Measurements from ENCODE around the gene TRAPPC10. TPM values are rescaled to one million over a fixed set of nuclear protein-coding genes. Genes with fewer than 3 reads are reported as not detected.

Gene TRAPPC10
- total RNA-seq, 2 donors from 2014 or later: 17.0 to 24.9 TPM

DNA sequence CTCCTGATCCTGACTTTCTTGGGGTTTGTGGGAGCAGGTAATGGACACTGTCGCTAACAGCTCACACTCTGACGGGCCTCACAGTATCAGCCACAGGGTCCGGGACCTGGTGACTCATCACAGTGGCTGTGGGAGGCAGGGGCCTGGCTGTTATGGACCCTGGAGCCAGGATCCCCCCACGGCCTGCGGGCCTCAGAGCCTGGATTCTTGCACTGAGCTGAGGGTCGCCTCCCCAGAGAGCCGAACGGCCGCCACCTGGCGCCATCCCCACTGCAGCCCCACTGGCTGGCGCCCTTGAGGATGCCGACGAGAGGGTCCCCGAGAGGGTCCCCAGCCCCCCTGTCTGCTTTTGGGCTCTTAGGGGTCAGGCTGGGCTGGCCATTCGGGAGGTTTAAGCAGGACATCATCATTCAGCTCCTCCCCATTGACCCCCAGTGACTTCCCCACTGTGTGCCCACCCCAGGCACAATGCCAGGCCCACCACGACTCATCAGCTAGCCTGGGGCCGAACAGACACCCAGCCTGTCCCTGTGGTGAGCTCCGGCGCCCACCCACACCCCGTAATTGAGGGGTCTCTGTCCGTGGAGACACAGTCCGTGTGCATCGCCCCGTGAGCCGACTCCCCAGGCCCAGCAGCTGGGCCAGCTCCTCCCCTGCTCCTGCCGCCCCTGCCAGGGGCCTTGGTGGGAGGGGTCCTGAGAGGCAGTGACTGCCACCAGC is 30.8 kb upstream of the TRAPPC10 start:
- DNase-seq (no peak), ATAC-seq (no peak)
- intact Hi-C loops (cut with DNase I): loop anchor here in 1 of 2 donors (10.0 kb wide), 1 partner anchor 177 kb away; no protein-coding TSS in a partner anchor

DNA sequence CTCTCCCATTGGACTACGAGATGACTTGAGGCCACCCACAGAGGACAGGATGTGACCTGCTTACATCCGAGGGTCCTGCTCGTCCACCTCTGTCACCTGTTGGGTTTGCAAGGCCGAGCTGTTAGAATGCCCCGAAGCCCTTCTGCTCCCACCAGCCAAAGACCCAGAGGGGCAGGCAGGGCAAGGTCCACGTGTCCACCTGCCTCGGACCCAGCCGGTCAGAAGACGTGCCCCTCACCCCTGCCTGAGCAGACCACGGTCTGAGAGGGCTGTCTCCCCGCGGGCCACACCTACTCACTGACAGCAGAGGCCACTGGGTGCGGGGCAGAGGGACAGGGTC is 30.3 kb upstream of the TRAPPC10 start:
- intact Hi-C loops (cut with DNase I): loop anchor here in 1 of 2 donors (10.0 kb wide), 1 partner anchor 177 kb away; no protein-coding TSS in a partner anchor
- DNase-seq (no peak), ATAC-seq (no peak)

DNA sequence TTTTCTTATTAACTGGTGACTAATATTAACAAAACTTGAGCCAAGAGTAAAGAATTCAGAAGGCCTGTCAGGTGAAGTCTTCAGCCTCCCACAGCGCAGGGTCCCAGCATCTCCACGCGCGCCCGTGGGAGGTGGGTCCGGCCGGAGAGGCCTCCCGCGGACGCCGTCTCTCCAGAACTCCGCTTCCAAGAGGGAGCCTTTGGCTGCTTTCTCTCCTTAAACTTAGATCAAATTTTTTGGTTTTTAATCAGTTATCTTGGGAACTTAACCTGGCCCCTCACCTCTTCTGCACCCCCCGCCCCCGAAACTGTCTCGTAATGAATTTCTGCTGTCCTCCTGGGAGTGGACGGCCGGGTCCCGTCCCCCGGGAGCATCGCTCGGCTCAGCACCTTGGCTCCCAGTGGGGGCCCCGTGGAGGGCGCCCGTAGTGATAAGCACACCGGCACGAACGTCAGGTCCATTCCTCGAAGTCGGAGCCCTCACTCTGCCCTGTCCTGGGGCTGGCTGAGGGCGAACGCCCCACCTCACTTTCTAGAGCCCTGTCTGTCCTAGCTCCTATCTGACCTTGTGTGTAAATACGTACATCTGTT is 29.5 kb upstream of the TRAPPC10 start:
- intact Hi-C loops (cut with DNase I): loop anchor here in 1 of 2 donors (10.0 kb wide), 1 partner anchor 178 kb away; no protein-coding TSS in a partner anchor
- DNase-seq (no peak), ATAC-seq (no peak)

DNA sequence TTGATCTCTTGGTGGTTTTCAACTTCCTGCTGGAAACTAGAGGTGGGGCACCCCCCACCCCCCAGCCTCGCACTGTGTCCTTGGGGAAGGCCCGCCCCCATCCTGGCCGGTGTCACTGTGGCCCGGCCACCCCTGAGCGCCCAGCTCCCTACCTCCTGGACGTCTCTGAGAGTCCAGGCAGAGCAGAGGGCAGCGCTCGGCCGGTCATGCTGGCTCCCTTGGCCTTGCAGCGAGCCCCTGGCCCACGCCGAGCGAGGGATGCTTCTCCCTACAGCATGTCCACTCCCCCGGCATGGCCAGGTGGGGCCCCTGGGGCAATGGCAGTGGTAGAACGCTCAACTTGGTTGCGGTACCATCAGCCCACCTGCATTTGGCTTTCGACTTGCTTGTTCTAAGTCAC is 28.7 kb upstream of the TRAPPC10 start:
- DNase-seq (no peak), ATAC-seq (no peak)
- intact Hi-C loops (cut with DNase I): loop anchor here in 1 of 2 donors (10.0 kb wide), 1 partner anchor 179 kb away; no protein-coding TSS in a partner anchor

DNA sequence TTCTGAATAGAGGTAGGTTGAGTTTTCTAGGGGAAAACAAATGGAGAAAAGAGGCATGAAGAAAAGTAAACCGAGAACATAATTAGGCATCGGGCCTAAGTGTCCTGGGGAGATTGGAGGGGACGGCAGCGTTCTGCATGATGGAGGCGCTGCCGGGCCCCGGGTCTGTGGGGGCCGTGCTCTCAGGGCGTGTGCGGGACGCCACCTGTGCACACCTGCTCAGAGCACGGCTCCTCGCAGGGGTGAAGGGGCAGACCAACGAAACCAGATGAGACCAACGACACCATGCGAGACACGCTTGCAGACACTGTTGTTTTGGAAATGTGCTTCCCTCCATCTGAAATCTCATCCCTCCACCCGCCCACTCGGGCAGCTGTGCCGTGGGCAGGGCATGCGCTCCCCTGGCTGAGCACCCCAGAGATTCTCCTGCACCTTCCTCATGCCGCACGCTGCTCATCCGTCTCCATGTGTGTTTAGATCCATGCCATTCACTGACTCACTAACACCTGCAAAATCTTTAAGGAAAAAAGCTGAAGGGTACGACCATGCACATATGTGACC is 28.2 kb upstream of the TRAPPC10 start:
- intact Hi-C loops (cut with DNase I): loop anchor here in 1 of 2 donors (10.0 kb wide), 1 partner anchor 179 kb away; no protein-coding TSS in a partner anchor
- no peak for ATAC-seq
- no peak for DNase-seq

DNA sequence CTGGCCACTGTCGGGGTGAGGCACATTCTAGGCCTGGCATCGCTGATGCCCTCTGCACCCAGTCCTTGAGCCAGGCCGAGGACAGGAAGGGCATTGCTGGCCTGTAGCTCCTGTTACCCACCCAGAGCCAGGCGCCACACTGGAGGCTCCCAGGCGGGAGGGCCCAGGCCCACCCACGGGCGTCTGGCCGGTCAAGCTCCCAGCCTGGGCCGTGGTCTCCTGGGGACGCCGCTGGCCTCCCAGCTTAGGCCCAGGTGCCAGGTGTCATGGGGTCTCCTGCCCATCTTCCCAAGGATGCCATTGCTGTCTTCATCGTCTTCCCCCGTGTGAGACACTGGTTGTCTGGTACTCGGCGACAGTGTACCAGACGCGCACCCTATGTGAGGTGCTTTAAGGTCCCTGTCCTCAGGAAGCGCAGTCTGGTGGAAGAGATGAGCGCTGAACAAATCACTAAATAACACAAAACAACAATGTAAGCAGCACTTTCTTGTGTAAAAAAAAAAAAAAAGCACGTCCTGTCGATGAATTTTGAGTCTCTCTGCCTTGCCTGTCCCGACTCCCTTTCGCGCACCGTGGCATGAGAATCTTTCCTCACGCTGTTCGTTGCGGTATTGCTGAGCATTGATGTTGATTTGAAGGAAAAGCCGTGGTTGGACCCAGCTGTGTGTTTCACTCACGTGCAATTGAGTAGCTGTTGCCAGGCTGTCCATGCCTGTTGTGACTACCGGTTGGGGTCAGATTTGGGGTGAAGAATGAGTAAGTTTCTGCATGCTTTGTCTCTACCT is 27.0 kb upstream of the TRAPPC10 start:
- ATAC-seq (no peak), DNase-seq (no peak)
- intact Hi-C loops (cut with DNase I): loop anchor here in 1 of 2 donors (10.0 kb wide), 1 partner anchor 180 kb away; no protein-coding TSS in a partner anchor

DNA sequence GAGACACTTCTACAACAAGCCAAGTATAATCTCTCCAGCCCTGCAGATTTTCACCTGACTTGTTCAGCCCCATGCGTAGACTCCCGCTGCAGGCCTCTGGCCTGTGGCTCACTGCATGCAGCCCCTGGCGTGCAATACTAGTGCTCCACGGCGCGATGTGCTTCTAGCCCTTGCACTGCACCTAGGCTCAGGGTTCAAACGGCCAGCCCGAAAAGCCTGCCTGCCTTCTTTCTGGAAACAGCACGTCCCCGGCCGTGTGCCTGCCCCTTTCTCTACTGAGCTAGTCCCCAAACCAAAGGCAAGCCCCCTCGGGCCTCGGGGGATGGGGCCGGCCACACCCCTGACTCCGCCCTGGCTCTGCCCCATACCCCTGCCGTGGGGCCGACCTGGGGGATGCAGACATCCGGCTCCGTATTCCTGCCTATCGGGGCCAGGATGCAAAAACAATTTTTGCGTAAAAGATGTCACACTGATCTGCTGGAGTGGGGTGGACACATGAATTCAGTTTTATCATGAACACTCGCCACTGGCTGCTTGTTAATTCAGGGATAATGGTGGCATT is 26.3 kb upstream of the TRAPPC10 start:
- intact Hi-C loops (cut with DNase I): loop anchor here in 1 of 2 donors (10.0 kb wide), 1 partner anchor 181 kb away; no protein-coding TSS in a partner anchor
- DNase-seq: no peak
- peak in 1 of 2 donors; percentile 20 for ATAC-seq

DNA sequence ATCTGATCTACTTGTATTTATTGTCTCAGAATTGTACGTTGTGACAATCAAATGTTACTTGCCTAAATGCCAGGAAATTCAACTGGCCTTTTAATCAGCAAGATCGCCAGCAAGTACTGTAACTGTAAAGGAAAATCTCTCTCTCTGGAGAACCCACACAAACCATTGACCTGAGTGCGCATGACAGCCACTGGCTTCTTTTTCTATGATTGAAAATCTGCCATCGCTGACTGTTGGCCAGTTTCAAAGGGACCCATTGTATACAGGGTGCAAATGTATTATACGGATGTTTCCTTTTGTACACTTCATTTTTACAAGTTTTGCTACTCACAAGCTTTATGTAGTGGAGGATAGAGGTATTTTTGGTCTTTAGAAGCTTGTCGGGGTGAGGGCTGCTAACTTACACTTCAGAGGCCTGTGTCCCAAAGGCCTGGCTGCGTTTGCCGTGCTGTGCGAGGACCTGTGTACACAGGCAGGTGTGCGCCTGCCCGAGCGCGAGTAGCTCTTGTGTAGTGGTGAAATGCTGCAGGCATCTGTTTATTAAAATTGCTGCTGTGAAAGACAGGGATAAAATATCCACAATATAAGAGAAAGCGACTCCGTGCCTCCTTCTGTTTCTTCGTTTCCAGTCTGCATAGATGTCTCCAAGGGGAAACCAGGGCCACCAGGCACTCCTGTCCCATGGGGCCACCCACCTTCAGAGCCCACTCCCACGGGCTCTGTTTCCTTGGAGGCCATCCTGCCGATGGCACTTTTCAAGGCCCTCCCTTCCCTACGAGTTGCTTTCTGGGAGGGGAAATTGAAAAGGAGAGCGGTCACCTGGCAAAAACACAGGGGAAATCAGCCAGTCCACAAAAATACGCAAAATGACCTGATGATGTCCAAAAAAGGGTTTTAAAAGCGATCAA is 25.3 kb upstream of the TRAPPC10 start:
- DNase-seq: no peak
- intact Hi-C loops (cut with DNase I): loop anchor here in 1 of 2 donors (10.0 kb wide), 1 partner anchor 182 kb away; no protein-coding TSS in a partner anchor
- ATAC-seq: no peak

DNA sequence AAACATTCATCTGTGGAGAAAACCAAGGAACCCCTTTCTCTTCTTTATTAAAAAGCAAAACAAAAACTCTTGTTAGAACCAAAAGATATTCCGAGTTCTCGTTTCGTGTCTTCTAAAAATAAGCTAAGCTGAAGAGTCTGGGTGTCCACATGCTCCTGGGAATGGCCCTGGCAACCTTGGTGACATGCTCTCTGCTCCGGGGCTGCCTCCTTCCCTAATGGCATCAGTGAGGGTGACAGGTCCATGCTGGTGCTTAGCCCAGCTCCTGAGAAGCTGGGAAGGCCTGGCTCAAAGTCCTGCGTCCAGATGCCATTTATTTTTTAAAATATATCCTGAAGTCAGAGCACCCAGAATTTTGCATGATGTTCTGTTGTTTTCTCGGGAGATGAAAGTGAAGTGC is 24.6 kb upstream of the TRAPPC10 start:
- no peak for DNase-seq
- intact Hi-C loops (cut with DNase I): loop anchor here in 1 of 2 donors (10.0 kb wide), 1 partner anchor 183 kb away; no protein-coding TSS in a partner anchor
- ATAC-seq: no peak

DNA sequence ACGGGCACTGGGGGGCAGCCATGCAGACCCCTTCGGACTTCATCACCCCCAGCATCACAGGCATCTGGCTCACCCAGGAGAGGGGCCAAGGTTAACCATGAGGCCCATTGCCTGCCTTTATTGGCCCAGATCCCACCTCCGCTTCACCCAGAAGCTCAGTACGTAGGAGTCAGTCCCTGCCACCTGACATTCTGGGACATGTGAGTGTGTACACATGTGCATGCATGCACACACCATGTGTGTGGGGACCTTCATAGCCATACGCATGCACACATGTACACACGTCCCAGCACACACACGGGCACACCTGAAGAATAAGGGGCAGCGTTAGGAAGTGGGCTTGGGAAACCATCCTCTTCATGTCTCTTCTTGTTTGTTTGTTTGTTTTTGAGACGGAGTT is 24.1 kb upstream of the TRAPPC10 start:
- DNase-seq (no peak), ATAC-seq (no peak)
- intact Hi-C loops (cut with DNase I): loop anchor here in 1 of 2 donors (10.0 kb wide), 1 partner anchor 183 kb away; no protein-coding TSS in a partner anchor

DNA sequence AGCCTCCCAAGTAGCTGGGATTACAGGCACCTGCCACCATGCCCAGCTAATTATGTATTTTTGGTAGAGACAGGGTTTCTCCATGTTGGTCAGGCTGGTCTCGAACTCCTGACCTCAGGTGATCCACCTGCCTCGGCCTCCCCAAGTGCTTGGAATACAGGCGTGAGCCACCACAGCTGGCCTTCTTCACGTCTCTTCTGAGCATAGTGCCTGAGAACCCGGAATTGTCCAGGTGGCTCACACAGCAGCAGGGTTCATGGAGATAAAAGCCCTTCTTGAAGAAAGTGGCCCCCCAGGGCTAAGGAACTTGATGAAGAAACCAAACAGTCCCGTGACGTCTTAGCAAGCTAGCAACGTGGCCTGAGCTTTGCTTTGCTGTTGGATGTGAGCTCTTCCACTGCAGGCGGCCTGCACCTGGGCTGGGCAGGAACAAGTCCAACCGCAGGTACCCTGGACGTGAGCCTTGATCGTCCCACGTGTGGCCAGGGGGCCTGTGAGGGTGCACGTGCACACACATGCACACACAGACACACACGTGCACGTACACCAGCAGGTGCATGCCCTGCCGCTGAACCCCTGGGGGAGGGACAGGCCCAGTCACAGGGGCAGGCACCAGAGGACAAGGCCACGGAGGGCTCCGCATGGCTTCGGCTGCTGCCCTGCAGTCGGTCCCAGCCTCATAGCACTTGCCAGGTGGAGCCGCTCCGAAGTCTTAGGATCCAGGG is 23.4 kb upstream of the TRAPPC10 start:
- DNase-seq: no peak
- no peak for ATAC-seq
- intact Hi-C loops (cut with DNase I): loop anchor here in 1 of 2 donors (10.0 kb wide), 1 partner anchor 184 kb away; no protein-coding TSS in a partner anchor

DNA sequence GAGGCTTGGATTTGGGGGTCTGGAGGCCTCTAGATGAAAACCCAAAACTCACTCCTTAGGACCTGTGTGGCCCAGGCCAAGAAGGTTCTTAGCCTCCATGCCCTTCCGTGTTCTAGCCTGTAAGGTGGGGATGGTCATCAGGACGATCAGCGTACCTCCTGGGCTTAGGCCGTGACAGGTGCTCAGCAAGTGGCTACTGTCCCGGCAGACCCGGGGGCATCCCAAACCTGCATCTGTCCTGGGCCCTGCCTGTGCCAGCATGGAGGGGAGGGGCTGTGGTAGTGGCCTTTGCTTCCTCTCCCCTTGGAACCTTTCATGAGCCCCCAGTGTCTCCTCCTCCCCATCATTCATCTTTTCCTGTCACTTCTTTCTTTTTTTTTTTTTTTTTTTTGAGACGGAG is 22.7 kb upstream of the TRAPPC10 start:
- intact Hi-C loops (cut with DNase I): loop anchor here in 1 of 2 donors (10.0 kb wide), 1 partner anchor 185 kb away; no protein-coding TSS in a partner anchor
- ATAC-seq (no peak), DNase-seq (no peak)

DNA sequence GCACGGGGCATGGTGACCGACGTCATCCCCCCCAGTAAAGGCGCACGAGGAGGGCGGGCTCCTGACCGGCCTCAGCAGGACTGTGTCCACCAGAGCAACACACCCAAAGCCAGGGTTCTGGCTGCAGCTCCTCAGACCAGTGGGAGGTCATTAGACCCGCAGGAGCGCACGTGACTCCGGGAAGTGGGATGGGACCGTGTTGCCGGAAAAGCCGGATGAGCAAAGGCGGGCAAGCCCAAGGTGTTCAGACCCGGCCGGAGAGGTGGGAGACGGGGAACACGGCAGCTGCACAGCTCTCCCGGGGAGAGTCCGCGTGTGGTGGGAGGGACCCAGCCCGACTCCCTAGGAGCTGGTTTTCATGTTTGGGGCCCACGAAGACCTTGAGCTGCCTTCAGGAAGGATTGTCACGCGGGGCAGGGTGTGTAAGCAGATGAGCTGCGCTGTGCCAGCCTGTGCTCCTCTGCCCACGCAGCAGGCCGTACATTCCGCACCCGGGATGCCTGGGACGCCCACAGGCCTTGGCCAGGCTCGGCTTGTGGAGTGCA is 20.6 kb upstream of the TRAPPC10 start:
- DNase-seq: no peak
- intact Hi-C loops (cut with DNase I): no loop called here
- peak in 1 of 2 donors; percentile 59 for ATAC-seq

DNA sequence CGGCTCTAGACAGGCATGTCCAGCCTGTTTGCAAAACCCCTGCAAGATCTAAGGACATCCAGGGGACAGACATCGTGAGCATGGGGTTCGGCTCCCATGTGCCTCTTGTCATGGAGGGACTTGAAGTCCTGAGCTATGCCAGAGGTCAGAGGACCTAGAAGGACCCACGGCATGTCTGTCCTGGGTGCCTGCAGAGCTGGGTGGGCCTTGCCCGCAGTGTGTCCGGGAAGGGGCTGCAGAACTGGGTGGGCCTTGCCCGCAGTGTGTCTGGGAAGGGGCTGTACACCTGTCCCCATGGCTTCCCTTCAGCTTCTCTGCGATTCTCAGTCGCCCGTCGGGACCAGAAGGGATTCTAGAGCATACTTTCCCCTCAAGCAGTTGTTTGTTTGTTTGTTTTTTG is 20.0 kb upstream of the TRAPPC10 start:
- intact Hi-C loops (cut with DNase I): no loop called here
- DNase-seq (no peak), ATAC-seq (no peak)

DNA sequence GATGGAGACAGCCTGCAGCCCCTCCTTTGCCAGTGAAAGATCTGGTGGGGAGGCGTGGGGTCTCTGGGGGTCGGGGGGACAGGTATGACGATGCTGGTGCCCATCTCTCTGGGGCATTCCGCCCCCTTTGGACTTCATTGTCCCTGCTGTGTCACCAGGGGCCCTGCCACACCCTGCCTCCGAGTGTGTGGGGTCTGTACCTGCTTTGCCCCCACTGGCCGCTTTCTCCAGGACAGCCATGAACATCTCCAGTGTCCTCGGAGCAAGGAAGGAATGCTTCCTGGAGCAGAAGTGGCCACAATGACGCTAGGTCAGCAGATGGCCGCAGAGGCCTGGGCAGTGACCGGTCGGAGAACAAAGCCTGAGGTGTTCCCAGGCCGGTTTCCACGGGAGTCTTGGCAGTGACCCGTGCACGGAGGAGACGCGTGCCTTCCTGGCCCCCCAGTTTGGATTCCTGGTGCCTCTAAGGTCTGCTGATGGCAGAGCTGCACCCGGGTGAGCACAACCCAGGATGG is 18.6 kb upstream of the TRAPPC10 start:
- no peak for ATAC-seq
- intact Hi-C loops (cut with DNase I): no loop called here
- no peak for DNase-seq

DNA sequence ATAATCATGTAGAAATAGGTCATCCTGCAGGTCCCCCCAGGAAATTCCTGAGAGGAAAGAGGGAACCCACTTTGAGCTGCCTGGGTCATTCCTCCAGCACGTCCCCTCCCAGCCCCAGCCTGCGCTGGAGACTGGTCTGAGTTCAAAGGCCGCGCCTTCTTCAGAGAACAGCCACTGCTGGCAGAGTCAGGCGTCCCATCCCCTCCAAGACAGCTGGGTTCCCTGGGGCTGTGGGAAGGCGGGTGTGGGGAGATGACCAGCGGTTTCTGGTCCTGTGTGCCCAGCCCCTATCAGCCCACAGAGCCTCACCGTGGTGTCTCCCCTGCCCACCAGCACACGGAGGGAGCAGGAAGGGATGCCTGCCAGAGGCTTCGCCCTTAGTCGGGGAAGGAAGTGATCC is 18.0 kb upstream of the TRAPPC10 start:
- intact Hi-C loops (cut with DNase I): no loop called here
- DNase-seq: no peak
- no peak for ATAC-seq

DNA sequence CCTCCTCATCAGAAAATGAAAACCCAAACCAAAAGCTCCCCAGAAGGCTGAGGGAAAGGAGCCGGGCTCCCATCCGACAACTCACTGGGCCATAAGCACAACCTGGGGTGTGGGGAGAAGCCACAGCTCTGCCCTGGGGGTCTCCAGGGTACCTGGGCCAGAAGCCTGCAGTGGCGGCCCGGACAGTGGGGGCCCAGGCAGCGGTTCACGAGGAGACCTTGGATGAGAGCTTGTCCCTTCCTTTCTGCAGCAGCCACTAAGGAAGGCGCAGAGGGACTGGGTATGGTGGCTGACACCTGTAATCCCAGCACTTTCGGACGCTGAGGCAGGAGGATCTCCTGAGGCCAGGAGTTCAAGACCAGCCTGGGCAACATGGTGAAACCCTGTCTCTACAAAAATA is 17.5 kb upstream of the TRAPPC10 start:
- intact Hi-C loops (cut with DNase I): no loop called here
- ATAC-seq: no peak
- no peak for DNase-seq

Data from left cardiac atrium (tissue), 4 donors.